HG02588 (cell line): Measurements from ENCODE around the gene RPUSD1.

Experiments
- ATAC-seq: cut with Tn5 transposase; IDR thresholded peaks from one replicate; pipeline ENCODE4 v1.9.1; 2021; ENCODE audit warnings: mild to moderate bottlenecking, moderate library complexity; ENCODE audit not compliant: unreplicated experiment

RPUSD1 gene

GRCh38 chr16:799948-800833, 12.0 kb upstream of the RPUSD1 start, which contains the start of gene GNG13:
Gene GNG13, minus strand, starts transcription at chr16:800734. Its CDS starts 1,657 bp downstream, at chr16:799077.
- no peak for ATAC-seq

- no peak for ATAC-seq
These were observed 11.1 kb upstream of the RPUSD1 start for GRCh38 chr16:799111-799947.

DNA sequence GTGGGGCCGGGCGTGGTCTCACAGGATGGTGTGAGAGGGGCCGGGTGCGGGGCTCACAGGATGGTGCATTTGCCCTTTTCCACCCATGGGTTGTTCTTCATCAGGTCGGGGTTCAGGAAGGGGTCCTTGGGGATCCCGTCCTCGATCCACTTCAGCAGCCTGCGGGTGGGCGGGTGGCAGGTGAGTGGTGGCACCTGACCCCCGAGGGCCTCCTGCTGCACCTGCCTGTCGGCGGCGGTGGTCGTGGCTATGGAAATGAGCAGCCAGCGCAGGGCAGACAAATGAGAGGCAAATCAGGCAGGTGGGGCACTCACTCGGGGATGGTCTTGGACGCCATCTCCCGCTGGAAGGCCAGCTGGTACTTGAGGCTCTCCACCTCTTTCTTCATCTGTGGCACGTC, 10.5 kb upstream of the RPUSD1 start:
- ATAC-seq = no peak

GRCh38 chr16:797686-798085, 9.5 kb upstream of the RPUSD1 start:
- ATAC-seq = no peak

GRCh38 chr16:797120-797420, 8.9 kb upstream of the RPUSD1 start:
- ATAC-seq = no peak

- no peak for ATAC-seq
These were observed 8.3 kb upstream of the RPUSD1 start for GRCh38 chr16:796296-797119.

DNA sequence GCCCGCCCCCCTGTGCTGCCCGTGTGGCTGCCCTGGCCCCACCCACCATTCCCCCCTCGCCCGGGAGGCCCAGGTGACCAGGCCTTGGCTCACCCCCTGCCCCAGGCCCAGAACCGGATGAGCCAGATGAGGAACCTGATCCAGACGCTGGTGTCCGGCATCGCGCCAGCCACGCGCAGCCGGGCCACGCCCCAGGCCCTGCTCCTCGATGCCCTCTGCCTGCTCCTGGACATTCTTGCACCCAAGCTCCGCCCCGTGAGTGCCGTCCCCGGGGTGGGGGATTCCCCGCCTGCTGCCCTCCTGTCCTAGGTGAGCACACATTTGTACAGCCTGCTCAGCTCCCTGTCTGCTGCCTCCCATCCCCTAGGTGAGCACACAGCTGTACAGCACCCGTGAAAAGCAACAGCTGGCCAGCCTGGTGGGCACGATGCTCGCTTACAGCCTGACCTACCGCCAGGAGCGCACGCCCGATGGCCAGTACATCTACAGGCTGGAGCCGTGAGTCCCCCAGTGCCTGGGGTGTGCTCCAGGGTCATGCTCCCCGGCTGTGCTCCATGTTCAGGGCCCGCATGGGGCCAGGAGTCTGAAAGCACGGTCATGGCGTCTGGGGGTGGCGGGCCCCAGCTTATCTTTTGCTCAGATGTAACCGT, 7.5 kb upstream of the RPUSD1 start:
- ATAC-seq = no peak

DNA sequence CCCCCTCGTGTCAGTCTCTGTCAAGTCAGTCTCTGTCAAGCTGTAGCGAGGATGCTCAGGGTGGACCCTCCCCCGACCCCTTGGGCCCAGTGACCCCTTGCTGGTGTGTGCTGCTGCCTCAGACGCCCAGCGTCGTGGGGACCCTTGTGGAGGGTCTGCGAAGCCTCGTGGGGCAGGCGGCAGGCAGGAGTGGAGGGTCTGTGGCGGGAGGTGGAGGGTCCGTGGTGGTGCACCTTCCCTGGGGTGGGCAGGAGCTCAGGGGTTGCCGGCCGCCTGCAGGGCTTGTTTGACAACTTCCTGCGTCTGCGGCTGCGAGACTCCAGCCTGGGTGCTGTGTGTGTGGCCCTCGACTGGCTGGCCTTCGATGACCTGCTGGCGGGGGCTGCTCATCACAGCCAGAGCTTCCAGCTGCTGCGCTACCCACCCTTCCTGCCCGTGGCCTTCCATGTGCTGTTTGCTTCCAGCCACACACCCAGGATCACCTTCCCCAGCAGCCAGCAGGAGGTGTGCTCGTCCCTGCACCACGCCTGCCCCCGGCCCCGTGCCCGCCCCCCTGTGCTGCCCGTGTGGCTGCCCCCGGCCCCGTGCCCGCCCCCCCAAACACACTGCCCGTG, 6.8 kb upstream of the RPUSD1 start:
- ATAC-seq = no peak

GRCh38 chr16:794091-794822, 6.1 kb upstream of the RPUSD1 start:
- ATAC-seq = no peak

DNA sequence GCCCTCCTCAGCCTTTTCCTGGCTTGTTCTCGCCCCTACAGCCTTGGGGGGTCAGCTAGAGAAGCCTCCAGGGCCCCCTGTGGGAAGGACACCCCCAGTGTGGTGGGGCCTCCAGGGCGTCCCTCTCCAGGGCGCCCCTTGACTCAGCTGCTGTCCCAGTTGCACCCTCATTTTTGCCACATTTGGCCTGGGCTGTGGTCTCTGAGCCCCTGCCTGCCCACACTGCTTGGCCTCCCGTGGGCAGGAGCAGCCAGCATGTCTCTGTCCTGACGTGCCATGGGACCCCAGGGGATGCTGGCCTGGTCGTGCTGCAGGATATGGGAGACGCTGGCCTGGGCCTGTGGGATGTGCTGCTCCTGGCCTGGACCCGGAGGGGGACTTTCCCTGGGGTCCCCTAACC, 5.2 kb upstream of the RPUSD1 start:
- ATAC-seq = no peak

DNA sequence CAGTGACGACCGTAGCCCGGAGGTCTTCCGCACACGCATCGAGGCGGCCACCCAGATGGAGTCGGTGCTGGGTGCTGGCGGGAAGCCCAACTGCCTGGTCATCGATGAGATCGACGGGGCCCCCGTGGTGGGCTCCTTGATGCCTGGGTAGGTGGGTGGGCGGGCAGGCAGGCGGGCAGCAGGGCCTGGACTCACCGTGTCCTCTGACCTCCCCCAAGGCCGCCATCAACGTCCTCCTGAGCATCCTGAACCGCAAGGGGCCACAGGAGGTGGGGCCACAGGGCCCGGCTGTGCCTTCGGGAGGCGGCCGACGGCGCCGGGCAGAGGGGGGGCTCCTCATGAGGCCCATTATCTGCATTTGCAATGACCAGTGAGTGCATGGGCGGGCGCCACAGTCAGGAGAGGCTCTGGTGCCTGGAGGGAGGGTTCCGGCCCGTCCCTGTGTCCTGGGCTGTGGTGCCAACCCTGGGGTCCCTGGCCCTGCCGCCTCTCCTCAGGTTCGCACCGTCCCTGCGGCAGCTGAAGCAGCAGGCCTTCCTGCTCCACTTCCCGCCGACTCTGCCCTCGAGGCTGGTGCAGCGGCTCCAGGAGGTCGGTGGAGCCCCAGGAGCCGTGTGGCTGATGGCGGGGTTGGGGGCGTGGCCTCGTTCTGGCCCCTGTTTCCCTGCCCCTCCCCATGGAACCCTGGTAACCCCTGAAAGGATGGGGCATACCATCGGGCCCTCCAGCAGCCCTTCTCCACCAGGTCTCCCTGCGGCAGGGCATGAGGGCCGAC, 4.2 kb upstream of the RPUSD1 start:
- no peak for ATAC-seq

DNA sequence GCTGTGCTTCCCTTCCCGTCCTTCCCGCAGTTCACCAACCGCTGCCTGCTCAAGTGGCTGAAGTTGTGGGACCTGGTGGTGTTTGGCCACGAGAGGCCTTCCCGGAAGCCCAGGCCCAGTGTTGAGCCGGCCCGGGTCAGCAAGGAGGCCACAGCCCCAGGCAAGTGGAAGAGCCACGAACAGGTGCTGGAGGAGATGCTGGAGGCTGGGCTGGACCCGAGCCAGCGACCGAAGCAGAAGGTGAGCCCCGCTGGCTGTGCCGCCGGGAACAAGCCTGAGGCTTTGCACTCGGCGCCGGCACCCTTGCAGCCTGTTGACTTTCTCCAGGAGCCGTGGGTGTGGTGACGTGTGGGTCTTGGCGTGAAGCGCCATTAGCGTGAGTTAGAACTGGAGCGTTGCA, 3.0 kb upstream of the RPUSD1 start:
- ATAC-seq = no peak

GRCh38 chr16:790086-790485, 1.9 kb upstream of the RPUSD1 start:
- ATAC-seq = no peak

- no peak for ATAC-seq
These were observed 1.1 kb upstream of the RPUSD1 start for GRCh38 chr16:789191-789850.

- peak; percentile 66 for ATAC-seq
These were observed 382 bp upstream of the RPUSD1 start, which contains the start of gene CHTF18 for GRCh38 chr16:788399-789126. Gene CHTF18, plus strand, starts transcription at chr16:788620. Its CDS starts 65 bp downstream, at chr16:788685.

DNA sequence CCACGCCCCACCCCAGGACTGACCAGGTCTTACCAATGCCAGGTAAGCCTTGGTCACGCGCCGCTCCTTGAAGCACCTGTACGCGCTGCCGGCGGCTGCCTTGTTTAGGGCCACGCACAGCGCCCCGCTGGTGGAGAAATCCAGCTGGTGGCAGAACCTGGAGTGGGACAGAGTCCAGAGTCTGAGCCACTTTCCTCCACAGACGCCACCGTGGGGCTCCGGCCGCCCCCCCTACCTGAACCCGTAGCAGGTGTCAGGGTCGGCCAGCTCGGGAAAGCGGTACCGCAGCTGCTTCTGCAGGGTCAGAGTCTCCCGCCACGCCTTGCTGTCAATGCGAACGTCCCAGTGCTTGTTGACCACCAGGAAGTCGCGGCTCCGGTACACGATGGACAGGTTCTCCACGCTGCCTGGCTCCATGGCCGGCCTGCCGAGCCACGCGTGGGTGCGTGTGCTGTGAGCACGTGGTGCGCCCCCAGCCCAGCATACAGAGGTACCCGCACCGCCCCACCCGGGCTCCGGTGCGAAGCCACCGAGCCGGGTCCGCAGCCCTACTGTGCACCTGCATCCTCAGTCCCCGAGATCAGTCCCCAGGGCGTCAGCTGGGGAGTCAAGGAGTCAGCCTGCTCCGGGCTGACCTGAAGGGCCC, 737 bp downstream of the RPUSD1 start:
- no peak for ATAC-seq
